ENCODE measurements around the gene ESYT2. TPM values are rescaled to one million over a fixed set of nuclear protein-coding genes. Genes with fewer than 3 reads are reported as not detected.

Gene ESYT2
- total and polyA plus RNA-seq, 8 donors: 8.1 to 31.8 (median 27.3) TPM

- DNase-seq (no peak), ATAC-seq (no peak), FAIRE-seq (no peak)
- no peaks in the 10 kb centered on the region for H3K27me3 ChIP-seq
- no peaks in the 10 kb centered on the region for H3K9me3 ChIP-seq
- no peak for TF ChIP-seq CTCF (IDR thresholded peaks at IDR 0.05)
- no peak overlapping the region for H3K4me3 ChIP-seq
- no peak overlapping the region for H3K27ac ChIP-seq
- 93 to 94% methylated on average over 3 of the region's 3 CpGs for WGBS, 2 donors
- intact Hi-C loops (cut with DNase I): no loop called here
- H3K4me1 ChIP-seq: peaks cover 0 to 12% (median 12%) of the 10 kb centered on the region in 3 donors
- peaks cover 0 to 9% (median 0%) of the 10 kb centered on the region in 3 donors for H3K36me3 ChIP-seq
Measured at GRCh38 chr7:158776474-158776873, 52.8 kb downstream of the ESYT2 start.

GRCh38 chr7:158774952-158775351 is 54.4 kb downstream of the ESYT2 start:
- ATAC-seq (no peak), DNase-seq (no peak), FAIRE-seq (no peak)
- 93 to 99% methylated on average over 5 of the region's 5 CpGs for WGBS, 2 donors
- Histone ChIP-seq H3K27ac (no peak overlapping the region), H3K4me1 (peaks cover 0 to 12% (median 10%) of the 10 kb centered on the region in 3 donors), H3K36me3 (no peaks in the 10 kb centered on the region), H3K9me3 (no peaks in the 10 kb centered on the region), H3K4me3 (no peak overlapping the region), H3K27me3 (no peaks in the 10 kb centered on the region)
- intact Hi-C loops (cut with DNase I): no loop called here
- TF ChIP-seq CTCF (IDR thresholded peaks at IDR 0.05): no peak

GRCh38 chr7:158772916-158773315 is 56.4 kb downstream of the ESYT2 start:
- H3K4me1 ChIP-seq: no peaks in the 10 kb centered on the region
- no peak for TF ChIP-seq CTCF (IDR thresholded peaks at IDR 0.05)
- H3K4me3 ChIP-seq: no peak overlapping the region
- ATAC-seq (no peak), FAIRE-seq (no peak), DNase-seq (no peak)
- intact Hi-C loops (cut with DNase I): no loop called here
- WGBS, 2 donors: 93% methylated on average over 11 of the region's 11 CpGs
- H3K27me3 ChIP-seq: no peaks in the 10 kb centered on the region
- H3K36me3 ChIP-seq: no peaks in the 10 kb centered on the region
- no peaks in the 10 kb centered on the region for H3K9me3 ChIP-seq
- no peak overlapping the region for H3K27ac ChIP-seq

GRCh38 chr7:158771213-158771834 is 58.0 kb downstream of the ESYT2 start:
- no peak overlapping the region for H3K27ac ChIP-seq
- TF ChIP-seq CTCF (IDR thresholded peaks at IDR 0.05): no peak
- H3K4me1 ChIP-seq: no peaks in the 10 kb centered on the region
- WGBS, 2 donors: 95% methylated on average over 16 of the region's 16 CpGs
- no peak for ATAC-seq
- no peak overlapping the region for H3K4me3 ChIP-seq
- H3K27me3 ChIP-seq: no peaks in the 10 kb centered on the region
- no peak for FAIRE-seq
- DNase-seq: no peak
- no peaks in the 10 kb centered on the region for H3K36me3 ChIP-seq
- intact Hi-C loops (cut with DNase I): no loop called here
- H3K9me3 ChIP-seq: no peaks in the 10 kb centered on the region

- no peak for TF ChIP-seq CTCF (IDR thresholded peaks at IDR 0.05)
- H3K4me3 ChIP-seq: no peak overlapping the region
- no peak overlapping the region for H3K27ac ChIP-seq
- H3K9me3 ChIP-seq: no peaks in the 10 kb centered on the region
- peaks cover 0 to 4% (median 0%) of the 10 kb centered on the region in 3 donors for H3K36me3 ChIP-seq
- intact Hi-C loops (cut with DNase I): no loop called here
- no peaks in the 10 kb centered on the region for H3K27me3 ChIP-seq
- DNase-seq (no peak), FAIRE-seq (no peak), ATAC-seq (no peak)
- WGBS, 2 donors: 62 to 67% methylated on average over 4 of the region's 4 CpGs
- no peaks in the 10 kb centered on the region for H3K4me1 ChIP-seq
Measured at GRCh38 chr7:158767707-158768106, 61.6 kb downstream of the ESYT2 start.

Data from pancreas (tissue), 10 donors.